Heart left ventricle (tissue), 16 donors: ENCODE measurements around the gene MTURN. TPM values are rescaled to one million over a fixed set of nuclear protein-coding genes. Genes with fewer than 3 reads are reported as not detected.

Experiments
- ATAC-seq, 4 donors: fragments of 200-7000 bp; cut with Tn5 transposase; one replicate each; pipeline ENCODE4 v1.9.1; 2020 to 2022; ENCODE audit warnings: moderate library complexity in 4 of 4, mild to moderate bottlenecking in 3 of 4, moderate number of reproducible peaks in 1 of 4
- DNase-seq, 5 donors: peaks; one replicate each; pipeline ENCODE4 v3.0.0-alpha.2; 2020
- H3K27ac ChIP-seq, 12 donors: fragments of 200-600 bp; sonication (generic) in 4 of 12; one replicate each; pipeline versions ENCODE4 v1.5.0 to v1.8.0; 2016 to 2022; ENCODE audit warnings: mild to moderate bottlenecking in 2 of 12
- H3K27me3 ChIP-seq, 9 donors: fragments of 200-600 bp; sonication (generic) in 2 of 9; one replicate each; pipeline versions ENCODE4 v1.5.1 to v1.8.0; 2016 to 2022; ENCODE audit warnings: mild to moderate bottlenecking in 3 of 9
- H3K36me3 ChIP-seq, 9 donors: fragments of 200-600 bp; sonication (generic) in 2 of 9; one replicate each; pipeline versions ENCODE4 v1.5.0 to v1.8.0; 2018 to 2022; ENCODE audit warnings: mild to moderate bottlenecking in 2 of 9
- H3K4me1 ChIP-seq, 12 donors: fragments of 200-600 bp; sonication (generic) in 4 of 12; one replicate each; pipeline versions ENCODE4 v1.5.0 to v1.8.0; 2016 to 2022; ENCODE audit warnings: mild to moderate bottlenecking in 3 of 12
- H3K4me3 ChIP-seq, 12 donors: fragments of 200-600 bp; sonication (generic) in 4 of 12; one replicate each; pipeline versions ENCODE4 v1.5.0 to v1.8.0; 2017 to 2022; ENCODE audit warnings: mild to moderate bottlenecking in 9 of 12, moderate library complexity in 4 of 12
- H3K9me3 ChIP-seq, 12 donors: fragments of 200-600 bp; sonication (generic) in 4 of 12; one replicate each; pipeline versions ENCODE4 v1.5.0 to v1.8.0; 2016 to 2022; ENCODE audit warnings: mild to moderate bottlenecking in 1 of 12
- CTCF ChIP-seq, 12 donors: fragments of 200-600 bp; sonication (generic) in 4 of 12; IDR thresholded peaks; one replicate each; pipeline versions ENCODE4 v1.5.0 to v1.8.0; 2018 to 2022; ENCODE audit warnings: antibody characterized with exemption in 12 of 12, mild to moderate bottlenecking in 5 of 12
- POLR2A ChIP-seq, 2 donors: fragments of 450-650 bp; IDR thresholded peaks; one replicate each; pipeline ENCODE4 v1.6.1; 2017; ENCODE audit warnings: antibody characterized with exemption in 2 of 2, mild to moderate bottlenecking in 2 of 2, moderate library complexity in 2 of 2
- WGBS, 4 donors: extraction: QIAGEN DNeasy Blood & Tissue Kit in 2 of 4; methylation state at CpG; one replicate each; pipeline versions ENCODE4 v1.1.5 to v1.1.7; 2013 to 2018; 5-methylcytosine and 5-hydroxymethylcytosine counted together
- intact Hi-C, 10 donors: fragments of 100-400 bp; cut with DNase I; formaldehyde crosslinking; loops; one replicate each; pipeline versions ENCODE4 v1.11.1 to v1.14.2; 2022
- polyA plus RNA-seq, 2 donors: library from polyadenylated mRNA; stranded (reverse); fragments of 200-250 nt; gene quantifications; one replicate each; pipeline ENCODE4 v1.2.3, GENCODE V29; 2013
- total RNA-seq, 9 donors: library from RNA; depleted of rRNA in 2 of 9; stranded (reverse); fragments of >200 nt in 2 of 9; fragmentation: NEBNext Ultra II Directional in 3 of 9; extraction: Animal tissue kit (Norgen Biotek cat#: 25700) in 3 of 9; gene quantifications; one replicate each; pipeline versions ENCODE4 v1.1.0 to v1.2.4, GENCODE V29; 2016 to 2023
- donor health status: ischemic (EF 13 %, LVEDD 7.1; RV severe dilation, severe dysfunction).
- donor health status: healthy with polysubstance abuse.
- donor health status: DM: no; HTN: yes; CAD: no.
- donor health status: DM: no; HTN: no; CAD: no.
- donor health status: ischemic (EF 25% LVEDD 6.9; RV normal size, moderate dysfunction).
- donor health status: ischemic (EF 25% LVEDD 5.7; RV mildly dilated, moderate dysfunction).
- donor health status: healthy.
- donor health status: DM: yes; HTN: yes; CAD: no.
- donor health status: ischemic (EF 35%, LVEDD 5.7; RV mildly dilated, moderate dysfunction).
- donor health status: nonischemic (EF 11% LVEDD 7.7; RV severe dilation, severe dysfunction).
- donor health status: DM: yes; HTN: yes; CAD: no.
- donor health status: PGD.
- donor health status: ischemic (EF 29% LVEDD 5.4; RV normal size, mild dysfunction).
- donor health status: nonischemic (EF 23%, LVEDD 6.1; RV moderate dilation, normal function).

MTURN gene
- total and polyA plus RNA-seq, 11 donors: 7.7 to 45.2 (median 21.3) TPM

- ATAC-seq: peak; percentile 37 to 55 (median 42)
- DNase-seq: no peak
- H3K27me3 ChIP-seq: no peaks in the 10 kb centered on the region
- no peaks in the 10 kb centered on the region for H3K9me3 ChIP-seq
- TF ChIP-seq CTCF (IDR thresholded peaks at IDR 0.05) (no peak), POLR2A (IDR thresholded peaks at IDR 0.05) (no peak)
- H3K27ac ChIP-seq: peak overlapping the region in 2 of 12 donors; percentile 27 to 31
- WGBS, 4 donors: 70 to 83% (median 78%) methylated on average over 9 of the region's 9 CpGs
- H3K4me3 ChIP-seq: no peak overlapping the region
- intact Hi-C loops: no loop called here
- peaks cover 0 to 57% (median 17%) of the 10 kb centered on the region in 12 donors for H3K4me1 ChIP-seq
- no peaks in the 10 kb centered on the region for H3K36me3 ChIP-seq
Observed at GRCh38 chr7:30142710-30143109, 7.9 kb downstream of the MTURN start.

- peaks cover 0 to 50% (median 19%) of the 10 kb centered on the region in 12 donors for H3K4me1 ChIP-seq
- 97 to 100% (median 100%) methylated on average over 1 of the region's 1 CpG for WGBS, 4 donors
- intact Hi-C loops: no loop called here
Observed at GRCh38 chr7:30143748-30144251, 9.0 kb downstream of the MTURN start.

GRCh38 chr7:30144657-30145306 lies 10.0 kb downstream of the MTURN start:
- no peak overlapping the region for H3K4me3 ChIP-seq
- WGBS, 4 donors: 93 to 95% (median 94%) methylated on average over 5 of the region's 5 CpGs
- H3K27me3 ChIP-seq: no peaks in the 10 kb centered on the region
- no peaks in the 10 kb centered on the region for H3K9me3 ChIP-seq
- H3K36me3 ChIP-seq: peaks cover 0 to 11% (median 6%) of the 10 kb centered on the region in 9 donors
- H3K4me1 ChIP-seq: peaks cover 0 to 42% (median 22%) of the 10 kb centered on the region in 12 donors
- no peak overlapping the region for H3K27ac ChIP-seq
- ATAC-seq (no peak), DNase-seq (no peak)
- intact Hi-C loops: no loop called here
- no peak for TF ChIP-seq CTCF (IDR thresholded peaks at IDR 0.05)
- TF ChIP-seq POLR2A (IDR thresholded peaks at IDR 0.05): no peak

More at GRCh38 chr7:30143748-30144251, 9.0 kb downstream of the MTURN start:
- no peak for ATAC-seq
- TF ChIP-seq POLR2A (IDR thresholded peaks at IDR 0.05) (no peak), CTCF (IDR thresholded peaks at IDR 0.05) (no peak)
- Histone ChIP-seq H3K9me3 (no peaks in the 10 kb centered on the region), H3K27me3 (no peaks in the 10 kb centered on the region), H3K36me3 (peaks cover 0 to 1% (median 0%) of the 10 kb centered on the region in 9 donors), H3K4me3 (no peak overlapping the region), H3K27ac (no peak overlapping the region)
- no peak for DNase-seq

- intact Hi-C loops: no loop called here
- H3K36me3 ChIP-seq: peaks cover 0 to 18% (median 6%) of the 10 kb centered on the region in 9 donors
- peaks cover 0 to 40% (median 21%) of the 10 kb centered on the region in 12 donors for H3K4me1 ChIP-seq
- no peaks in the 10 kb centered on the region for H3K27me3 ChIP-seq
- TF ChIP-seq CTCF (IDR thresholded peaks at IDR 0.05): no peak
- TF ChIP-seq POLR2A (IDR thresholded peaks at IDR 0.05): no peak
- ATAC-seq: no peak
- H3K27ac ChIP-seq: peak overlapping the region in 1 of 12 donors; percentile 49
- no peaks in the 10 kb centered on the region for H3K9me3 ChIP-seq
- WGBS, 4 donors: 91 to 95% (median 93%) methylated on average over 6 of the region's 6 CpGs
- no peak overlapping the region for H3K4me3 ChIP-seq
- no peak for DNase-seq
Observed at GRCh38 chr7:30145426-30145970, 10.7 kb downstream of the MTURN start.
